Left renal cortex interstitium (tissue), 4 donors: ENCODE data around the gene PRF1. TPM values are rescaled to one million over a fixed set of nuclear protein-coding genes. Genes with fewer than 3 reads are reported as not detected.
"Not testable (repeated sequence)": the region's sequence is repeated elsewhere in the genome, so short reads cannot be mapped to it uniquely, and the experiment has no call there.

ENCODE experiments used
- DNase-seq, 4 donors: peaks; one replicate each; pipeline ENCODE4 v3.0.0-alpha.2; 2013; ENCODE audit warnings: low read depth in 4 of 4, low spot score in 2 of 4, missing footprints in 1 of 4
- polyA plus RNA-seq, 4 donors: library from polyadenylated mRNA; unstranded; fragments of 120-200 nt; gene quantifications; one replicate each; pipeline ENCODE4 v1.2.1, GENCODE V29; 2013; ENCODE audit not compliant: insufficient read length in 4 of 4

The PRF1 gene
- polyA plus RNA-seq, 4 donors: 0.33 to 1.1 (median 0.67) TPM

GRCh38 chr10:70618663-70619062, 16.1 kb upstream of the PRF1 start:
- DNase-seq: no peak

DNA sequence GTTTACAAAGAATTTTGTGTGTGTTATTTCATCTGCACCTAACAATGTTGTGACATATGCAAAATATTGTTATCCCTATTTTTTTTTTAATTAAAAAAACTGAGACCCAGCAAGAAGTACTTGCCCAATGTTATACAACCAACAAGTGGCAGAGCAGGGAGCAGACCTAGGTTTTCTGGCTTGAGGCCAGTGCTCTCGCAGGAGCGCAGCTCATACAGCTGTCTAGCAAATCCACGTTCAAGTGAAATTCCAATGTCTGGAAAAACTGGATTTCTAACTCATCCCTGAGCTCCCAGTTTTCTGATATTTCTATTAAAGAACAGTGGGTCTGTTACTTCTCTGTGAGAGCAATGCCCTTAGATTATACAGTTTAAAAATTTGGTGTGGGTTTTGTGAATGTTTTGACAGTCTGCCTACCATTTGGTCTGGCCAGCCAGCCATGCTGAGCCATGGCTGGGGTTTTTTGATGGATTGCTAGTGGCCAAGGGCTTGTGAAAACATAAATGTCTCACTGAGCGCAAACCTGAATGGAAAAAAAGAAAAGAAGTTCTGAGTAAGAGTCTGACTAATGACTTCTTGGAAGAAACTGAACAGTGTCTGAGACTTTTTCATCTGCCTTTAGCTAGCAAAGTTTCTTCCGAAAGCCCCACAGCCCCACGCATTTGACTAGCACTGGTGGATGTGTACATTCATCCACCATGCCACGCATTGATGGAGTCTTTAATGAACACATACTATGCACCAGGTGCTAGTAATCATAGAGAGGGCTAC, 15.4 kb upstream of the PRF1 start:
- DNase-seq: no peak

GRCh38 chr10:70616761-70617160, 14.2 kb upstream of the PRF1 start:
- no peak for DNase-seq

GRCh38 chr10:70615784-70616522, 13.4 kb upstream of the PRF1 start:
- no peak for DNase-seq

DNA sequence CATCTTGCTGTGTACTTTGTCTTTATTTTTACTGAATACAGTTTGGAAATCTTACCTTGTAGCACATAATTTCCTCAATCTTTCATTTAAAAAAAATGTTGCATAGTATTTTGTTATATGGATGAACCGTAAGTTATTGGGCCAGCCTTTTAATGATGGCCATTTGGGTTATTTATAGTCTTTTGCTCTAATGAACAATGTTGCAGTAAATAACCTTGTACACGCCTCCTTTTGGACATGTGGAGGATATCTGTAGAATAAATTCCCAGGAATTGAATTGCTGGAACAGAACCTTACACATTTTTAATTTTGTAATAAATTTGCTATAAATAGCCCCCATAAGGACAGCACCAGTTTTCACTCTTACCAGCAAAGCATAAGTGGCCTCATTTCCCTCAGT, 12.7 kb upstream of the PRF1 start:
- no peak for DNase-seq

GRCh38 chr10:70614364-70614763, 11.8 kb upstream of the PRF1 start:
- not testable (repeated sequence) for DNase-seq

DNA sequence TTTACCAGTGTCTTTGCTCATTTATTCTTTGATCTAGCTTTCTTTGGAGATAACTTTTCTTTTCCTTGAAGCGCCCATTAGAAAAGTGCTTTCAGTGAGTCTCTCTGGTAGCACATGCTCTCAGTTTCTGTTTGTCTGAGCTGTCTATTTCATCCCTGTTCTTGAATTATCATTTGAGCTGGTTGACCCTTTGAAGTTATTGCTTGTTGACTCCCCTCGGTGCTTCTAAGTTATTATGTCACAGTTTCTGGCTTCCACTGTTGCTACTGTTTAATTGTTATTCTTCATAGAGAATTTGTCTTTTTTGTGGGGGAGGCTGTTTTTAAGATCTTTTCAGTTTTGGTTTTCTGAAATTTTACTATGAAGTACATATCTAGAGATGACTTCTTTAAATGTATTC, 11.4 kb upstream of the PRF1 start:
- DNase-seq: no peak

DNA sequence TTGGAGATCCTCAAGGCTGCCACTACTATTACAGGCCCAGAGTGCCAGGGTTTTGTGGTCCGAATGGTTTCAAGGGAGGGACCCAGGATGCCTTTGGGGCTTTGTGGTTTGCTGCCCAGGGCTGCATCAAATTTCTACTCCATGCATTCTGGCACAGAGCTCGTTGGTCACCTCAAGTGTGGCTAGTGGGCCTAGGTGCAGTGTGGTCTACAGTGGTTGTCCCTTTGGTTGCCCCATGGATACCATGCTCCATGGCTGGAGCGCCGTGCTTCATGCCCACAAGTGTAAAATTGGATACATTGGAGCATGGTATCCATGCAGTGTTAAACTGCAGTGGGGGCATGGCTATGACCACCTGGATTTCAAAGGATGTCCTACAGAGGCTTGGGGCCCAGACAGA, 5.4 kb upstream of the PRF1 start:
- no peak for DNase-seq

- DNase-seq: no peak
Measured at GRCh38 chr10:70605161-70605560, 2.6 kb upstream of the PRF1 start.

GRCh38 chr10:70604106-70604505, 1.6 kb upstream of the PRF1 start:
- no peak for DNase-seq

DNA sequence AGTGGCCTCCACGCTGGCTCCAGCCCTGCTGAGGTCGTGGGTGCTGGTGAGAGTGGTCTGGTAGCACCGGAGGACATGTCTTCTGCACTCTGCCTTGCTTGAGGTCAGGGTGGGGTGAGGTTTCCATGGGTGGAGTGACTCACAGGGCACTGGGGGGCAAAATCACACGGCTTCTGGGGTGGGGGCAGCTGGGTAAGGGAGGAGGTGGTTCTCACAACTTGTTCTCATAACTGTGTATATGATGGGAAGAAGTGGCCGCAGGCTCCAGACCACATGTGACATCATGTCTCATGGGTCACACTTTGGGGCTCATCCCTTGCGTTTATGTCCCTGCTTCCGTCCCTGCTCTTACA, 884 bp upstream of the PRF1 start:
- no peak for DNase-seq

DNA sequence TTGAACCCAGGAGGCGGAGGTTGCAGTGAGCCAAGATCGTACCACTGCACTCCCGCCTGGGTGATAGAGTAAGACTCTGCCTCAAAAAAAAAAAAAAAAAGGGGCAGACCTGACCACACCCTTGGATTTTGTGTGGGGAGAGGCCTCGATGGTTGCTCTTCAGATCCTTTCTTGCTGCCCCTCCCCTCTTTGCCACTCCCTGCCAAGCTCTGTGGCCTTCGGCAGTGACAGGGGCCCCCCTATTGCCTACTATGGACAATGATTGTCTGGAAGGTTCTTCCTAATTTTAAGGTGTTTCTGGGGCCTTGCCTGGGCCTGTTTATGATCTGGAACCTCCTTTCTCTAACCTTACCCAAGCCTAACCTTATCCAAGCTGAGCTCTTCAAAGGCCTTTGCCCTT, 795 bp downstream of the PRF1 start:
- DNase-seq: no peak

DNA sequence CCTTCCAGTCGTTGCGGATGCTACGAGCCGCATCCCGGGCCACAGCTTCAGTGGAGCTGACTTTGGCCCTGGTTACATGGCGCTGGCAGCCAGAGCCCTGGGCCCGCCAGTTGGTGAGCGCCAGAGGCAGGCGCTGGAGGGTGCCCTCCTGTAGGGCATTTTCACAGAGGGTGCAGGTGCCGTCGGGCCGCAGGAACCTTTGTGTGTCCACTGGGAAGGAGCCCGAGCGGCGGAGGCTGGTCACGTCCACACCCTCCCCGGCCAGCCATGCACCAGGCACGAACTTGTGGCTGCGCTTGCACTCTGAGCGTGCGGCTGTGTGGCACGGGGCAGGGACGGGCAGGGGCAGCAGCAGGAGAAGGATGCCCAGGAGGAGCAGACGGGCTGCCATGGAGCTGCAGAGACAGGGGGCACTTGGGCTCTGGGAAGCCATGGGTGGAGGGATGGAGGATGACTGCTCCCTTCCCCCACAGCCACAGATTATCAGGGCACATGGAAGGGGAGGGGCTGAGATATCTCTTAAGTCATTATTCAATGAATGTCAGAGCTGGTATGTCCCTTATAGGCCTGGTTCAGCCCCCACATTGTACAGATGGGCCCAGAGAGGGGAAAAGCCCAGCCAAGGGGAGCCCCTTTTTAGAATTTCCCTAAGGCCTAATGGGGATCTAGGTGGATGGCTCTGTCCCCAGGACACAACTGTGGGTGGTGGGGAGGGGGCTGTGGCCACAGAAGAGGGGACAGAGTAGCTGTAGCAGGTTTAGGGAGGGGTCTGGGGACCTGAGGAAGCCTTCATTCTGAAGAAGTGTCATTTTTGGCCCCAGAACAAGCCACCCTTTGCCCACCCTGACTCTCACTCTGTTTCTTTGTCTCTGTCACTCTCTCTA, 1.8 kb downstream of the PRF1 start:
- no peak for DNase-seq

GRCh38 chr10:70599791-70600190, 2.8 kb downstream of the PRF1 start:
- DNase-seq: no peak

DNA sequence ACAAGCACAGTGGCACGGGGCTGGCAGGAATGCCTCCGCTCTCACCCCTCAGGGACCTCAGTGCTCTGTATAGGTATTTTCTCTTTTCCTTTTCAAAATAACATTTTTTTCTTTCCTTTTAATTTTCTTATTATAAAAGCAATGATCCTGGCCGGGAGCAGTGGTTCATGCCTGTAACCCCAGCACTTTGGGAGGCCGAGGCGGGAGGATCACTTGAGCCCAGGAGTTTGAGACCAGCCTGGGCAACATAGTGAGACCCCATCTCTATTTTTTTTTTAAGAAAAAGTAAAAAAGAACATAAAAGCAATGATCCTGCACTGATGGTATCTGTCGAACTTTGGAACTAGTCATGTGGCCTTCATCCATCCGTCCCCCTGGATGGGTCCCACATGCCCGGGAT, 3.2 kb downstream of the PRF1 start:
- DNase-seq: no peak

DNA sequence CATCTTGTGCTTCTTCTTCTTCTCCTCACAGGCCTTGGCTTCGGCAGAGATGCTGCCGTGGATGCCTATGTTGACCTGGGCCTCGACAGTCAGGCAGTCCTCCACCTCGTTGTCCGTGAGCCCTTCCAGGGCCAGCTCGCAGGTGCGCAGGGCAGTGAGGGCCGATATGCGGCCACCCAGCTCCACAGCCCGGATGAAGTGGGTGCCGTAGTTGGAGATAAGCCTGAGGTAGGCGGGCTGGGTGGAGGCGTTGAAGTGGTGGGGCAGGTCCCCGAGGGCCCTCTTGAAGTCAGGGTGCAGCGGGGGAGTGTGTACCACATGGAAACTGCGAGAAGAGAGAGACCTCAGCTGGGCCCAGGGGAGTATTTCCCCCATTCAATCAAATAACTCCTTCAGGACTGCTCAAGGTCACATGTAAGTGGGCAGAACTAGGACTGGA, 3.7 kb downstream of the PRF1 start:
- DNase-seq: no peak

GRCh38 chr10:70597856-70598815, 4.4 kb downstream of the PRF1 start:
- DNase-seq: no peak

DNA sequence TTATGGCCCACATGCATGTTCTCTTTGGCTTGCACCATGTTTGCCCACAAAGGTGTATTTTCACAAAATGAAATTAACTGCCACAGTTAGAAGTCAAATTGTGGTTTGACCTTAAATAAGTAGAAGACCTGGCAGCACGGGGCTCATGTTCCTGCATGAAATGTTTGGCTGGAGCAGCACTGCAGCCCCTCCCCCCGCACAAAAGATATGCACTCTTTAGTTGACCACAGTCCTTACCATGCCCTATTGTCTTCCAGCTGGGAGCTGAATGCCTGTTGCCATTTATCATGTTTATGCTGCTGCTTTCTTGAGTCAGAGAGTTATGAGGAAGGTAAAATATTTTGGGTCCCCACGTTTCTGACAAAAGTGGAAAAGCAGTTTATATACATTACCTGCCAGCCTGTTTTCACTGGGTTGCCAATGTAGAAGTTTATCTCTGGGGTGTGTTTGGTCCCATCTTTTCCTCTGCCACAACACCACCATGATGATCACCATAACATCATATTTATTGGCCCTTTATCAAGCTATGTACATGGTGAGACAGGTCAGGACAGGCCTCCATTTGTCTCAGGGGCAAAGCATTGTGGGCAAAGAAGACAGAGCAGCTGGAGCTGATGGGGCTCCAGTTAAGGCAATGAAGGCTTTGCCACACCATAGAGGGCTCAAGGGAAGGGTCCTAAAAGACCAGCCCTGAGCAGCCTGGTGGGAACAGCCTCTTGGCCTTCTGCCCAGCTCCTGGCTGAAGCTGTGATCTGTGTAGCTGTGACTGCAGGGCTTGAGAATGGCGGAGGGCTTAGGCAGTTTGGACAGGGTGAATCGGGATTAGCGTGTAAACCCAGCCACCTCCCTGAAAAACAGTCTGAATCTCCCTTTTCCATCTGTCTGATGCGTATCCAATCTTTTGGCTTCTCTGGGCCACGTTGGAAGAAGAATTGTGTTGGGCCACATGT, 5.4 kb downstream of the PRF1 start:
- DNase-seq: no peak
